ENCODE data around the gene NRG2. TPM values are rescaled to one million over a fixed set of nuclear protein-coding genes. Genes with fewer than 3 reads are reported as not detected.

The NRG2 gene
- total and polyA plus RNA-seq, 2 donors: 1.4 to 5.1 TPM

DNA sequence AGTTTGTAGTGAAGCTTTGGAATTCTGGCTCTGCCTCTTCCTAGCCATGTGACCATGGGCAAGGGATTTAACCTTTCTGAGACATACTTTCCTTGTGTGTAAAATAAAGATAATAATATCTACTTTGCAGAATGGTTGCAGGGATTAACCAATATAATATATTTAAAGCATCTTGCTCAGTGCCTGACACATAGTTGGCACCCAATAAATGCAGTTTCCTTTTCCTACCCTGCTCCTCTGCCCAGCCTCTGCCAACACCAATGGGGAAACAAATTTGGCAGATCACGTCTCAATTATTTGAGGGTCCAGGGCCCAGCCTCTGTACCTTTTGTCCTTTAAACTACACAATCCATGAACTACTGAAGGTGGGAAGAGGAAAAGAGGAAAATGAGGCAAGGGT lies 91.1 kb downstream of the NRG2 start:
- Histone ChIP-seq H3K4me3 (ENCODE audit: low read depth, low read length) (no peak overlapping the region), H3K36me3 (ENCODE audit: insufficient read depth) (no peaks in the 10 kb centered on the region), H3K4me1 (ENCODE audit: insufficient read depth) (no peaks in the 10 kb centered on the region), H3K27ac (ENCODE audit: low read depth) (no peak overlapping the region)
- DNase-seq (ENCODE audit: extremely low spot score): no peak
- WGBS: 65% methylated on average over 1 of the region's 1 CpG

DNA sequence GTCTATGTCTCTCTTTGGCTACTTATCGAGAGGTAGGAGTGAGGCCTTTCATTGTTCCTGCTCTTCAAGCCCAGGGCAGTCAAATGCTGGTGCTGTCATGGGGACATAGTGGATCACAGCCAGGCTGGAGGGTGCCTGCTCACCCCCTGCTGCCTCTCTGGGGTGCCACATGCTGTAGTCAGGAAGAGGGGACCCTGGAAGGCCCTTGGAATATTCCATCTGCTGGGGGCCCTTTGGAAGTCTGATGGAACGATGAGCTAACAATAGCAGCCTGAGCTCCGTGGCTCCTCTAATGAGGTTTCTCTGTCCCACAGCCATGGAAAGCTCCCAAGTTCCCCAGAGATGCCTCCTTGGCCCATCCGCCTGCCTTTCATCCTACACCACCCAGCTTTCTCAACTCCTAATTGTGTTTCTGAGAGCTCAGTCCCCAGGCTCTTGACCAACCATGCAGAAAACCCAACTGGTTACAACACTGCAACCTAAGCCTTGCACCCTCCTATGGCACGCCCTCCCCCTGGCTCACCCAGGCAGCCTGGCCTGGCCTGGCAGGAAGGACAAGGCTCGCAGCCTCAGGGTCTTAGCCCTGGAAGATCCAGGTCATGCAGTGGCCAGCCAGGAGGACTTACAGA lies 91.7 kb downstream of the NRG2 start:
- no peak for DNase-seq (ENCODE audit: extremely low spot score)

DNA sequence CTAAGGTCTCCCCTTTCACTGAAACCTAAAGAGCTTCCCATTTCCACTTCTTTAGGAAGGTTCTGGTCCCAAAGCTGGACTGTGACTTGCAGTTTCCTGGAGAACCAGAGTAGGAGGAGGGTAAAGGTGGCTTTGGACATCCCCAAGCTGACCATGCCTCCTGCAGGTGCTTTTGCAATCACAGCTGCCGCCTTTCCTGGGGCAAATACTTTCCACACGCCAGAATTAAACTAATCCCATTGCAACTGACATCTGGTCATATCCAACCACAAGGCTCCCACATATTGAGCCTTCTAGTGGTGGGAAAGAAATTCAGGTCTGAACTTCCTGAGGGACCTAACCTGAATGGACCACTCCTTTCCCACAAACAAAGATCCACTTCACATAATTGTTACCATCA lies 92.7 kb downstream of the NRG2 start:
- Histone ChIP-seq H3K4me3 (ENCODE audit: low read depth, low read length) (no peak overlapping the region), H3K4me1 (ENCODE audit: insufficient read depth) (no peaks in the 10 kb centered on the region), H3K36me3 (ENCODE audit: insufficient read depth) (no peaks in the 10 kb centered on the region), H3K27ac (ENCODE audit: low read depth) (no peak overlapping the region)
- WGBS: 94% methylated on average over 2 of the region's 2 CpGs
- DNase-seq (ENCODE audit: extremely low spot score): no peak

More for the DNA sequence above, 91.7 kb downstream of the NRG2 start:
- Histone ChIP-seq H3K4me1 (ENCODE audit: insufficient read depth) (no peaks in the 10 kb centered on the region), H3K4me3 (ENCODE audit: low read depth, low read length) (no peak overlapping the region), H3K36me3 (ENCODE audit: insufficient read depth) (no peaks in the 10 kb centered on the region), H3K27ac (ENCODE audit: low read depth) (no peak overlapping the region)
- 87% methylated on average over 6 of the region's 6 CpGs for WGBS

- no peak overlapping the region for H3K27ac ChIP-seq (ENCODE audit: low read depth)
- no peaks in the 10 kb centered on the region for H3K36me3 ChIP-seq (ENCODE audit: insufficient read depth)
- H3K4me3 ChIP-seq (ENCODE audit: low read depth, low read length): no peak overlapping the region
- DNase-seq (ENCODE audit: extremely low spot score): no peak
- whole genome bisulfite sequencing: 81% methylated on average over 1 of the region's 1 CpG
- no peaks in the 10 kb centered on the region for H3K4me1 ChIP-seq (ENCODE audit: insufficient read depth)
Measured at GRCh38 chr5:139949710-139950109, 93.4 kb downstream of the NRG2 start.

GRCh38 chr5:139947727-139948126 lies 95.4 kb downstream of the NRG2 start:
- no peak for DNase-seq (ENCODE audit: extremely low spot score)
- no peak overlapping the region for H3K27ac ChIP-seq (ENCODE audit: low read depth)
- H3K36me3 ChIP-seq (ENCODE audit: insufficient read depth): no peaks in the 10 kb centered on the region
- H3K4me1 ChIP-seq (ENCODE audit: insufficient read depth): no peaks in the 10 kb centered on the region
- H3K4me3 ChIP-seq (ENCODE audit: low read depth, low read length): no peak overlapping the region

DNA sequence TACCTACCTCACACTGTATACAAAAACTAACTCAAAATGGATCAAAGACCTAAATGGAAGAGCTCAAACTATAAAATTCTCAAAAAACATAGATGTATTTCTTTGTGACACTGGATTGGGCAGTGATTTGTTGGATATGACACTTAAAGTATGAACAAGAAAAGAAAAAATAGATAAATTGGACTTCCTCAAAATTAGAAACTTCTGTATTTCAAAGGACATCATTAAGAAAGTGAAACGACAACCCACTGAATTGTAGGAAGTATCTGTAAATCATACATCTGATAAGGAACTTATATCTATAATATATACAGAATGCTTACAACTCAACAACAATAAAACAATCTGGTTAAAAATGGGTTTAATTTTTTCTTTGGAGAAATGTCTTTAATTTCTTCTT lies 96.7 kb downstream of the NRG2 start:
- DNase-seq (ENCODE audit: extremely low spot score): no peak
- H3K27ac ChIP-seq (ENCODE audit: low read depth): no peak overlapping the region
- H3K4me1 ChIP-seq (ENCODE audit: insufficient read depth): no peaks in the 10 kb centered on the region
- H3K36me3 ChIP-seq (ENCODE audit: insufficient read depth): no peaks in the 10 kb centered on the region
- no peak overlapping the region for H3K4me3 ChIP-seq (ENCODE audit: low read depth, low read length)
- 44% methylated on average over 1 of the region's 1 CpG for WGBS

- Histone ChIP-seq H3K27ac (ENCODE audit: low read depth) (no peak overlapping the region), H3K4me1 (ENCODE audit: insufficient read depth) (no peaks in the 10 kb centered on the region), H3K4me3 (ENCODE audit: low read depth, low read length) (no peak overlapping the region), H3K36me3 (ENCODE audit: insufficient read depth) (no peaks in the 10 kb centered on the region)
- DNase-seq (ENCODE audit: extremely low spot score): no peak
- WGBS: 83% methylated on average over 3 of the region's 3 CpGs
Measured at GRCh38 chr5:139946006-139946405, 97.1 kb downstream of the NRG2 start.

DNA sequence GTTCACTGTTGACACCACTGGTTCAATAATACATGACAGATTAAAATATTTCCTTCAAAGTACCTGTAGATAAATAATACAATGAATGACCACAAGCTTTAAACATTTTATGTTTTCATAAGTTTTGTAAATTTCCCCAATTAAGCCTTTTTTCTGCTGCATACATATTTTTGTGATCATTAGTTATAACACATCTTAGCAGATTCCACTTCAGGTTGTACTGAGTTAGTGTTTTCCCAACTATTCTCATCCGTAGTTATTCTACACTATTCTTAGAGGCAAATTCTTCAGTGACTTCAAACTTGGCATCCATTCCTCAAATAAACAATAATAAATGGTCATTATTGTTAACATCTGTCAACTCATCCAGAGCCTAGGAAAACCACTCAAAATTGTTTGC lies 100.9 kb downstream of the NRG2 start:
- DNase-seq (ENCODE audit: extremely low spot score): no peak
- Histone ChIP-seq H3K27ac (ENCODE audit: low read depth) (no peak overlapping the region), H3K36me3 (ENCODE audit: insufficient read depth) (no peaks in the 10 kb centered on the region), H3K4me1 (ENCODE audit: insufficient read depth) (no peaks in the 10 kb centered on the region), H3K4me3 (ENCODE audit: low read depth, low read length) (no peak overlapping the region)
- WGBS: 50% methylated on average over 1 of the region's 1 CpG

DNA sequence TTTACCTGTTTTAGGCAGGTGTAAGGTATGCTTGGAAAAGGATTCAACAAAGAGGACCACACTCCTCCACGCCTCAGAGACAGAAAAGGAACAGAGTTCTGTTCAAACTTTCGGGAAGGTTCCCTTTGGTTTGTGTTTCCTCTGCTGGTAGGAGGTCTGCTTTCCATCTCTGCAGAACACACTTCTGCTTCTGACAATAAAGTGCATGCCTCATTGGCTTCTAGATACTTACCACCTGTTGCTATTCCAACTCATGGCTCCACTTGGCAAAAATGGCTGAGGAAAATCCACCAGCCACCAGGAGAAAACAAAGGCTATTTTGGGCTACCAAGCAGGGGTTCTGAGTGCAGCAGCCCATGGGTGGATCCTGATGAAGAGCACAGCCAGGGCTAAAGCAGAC lies 112.7 kb downstream of the NRG2 start:
- DNase-seq (ENCODE audit: extremely low spot score): no peak
- Histone ChIP-seq H3K4me3 (ENCODE audit: low read depth, low read length) (no peak overlapping the region), H3K27ac (ENCODE audit: low read depth) (no peak overlapping the region), H3K36me3 (ENCODE audit: insufficient read depth) (no peaks in the 10 kb centered on the region), H3K4me1 (ENCODE audit: insufficient read depth) (no peaks in the 10 kb centered on the region)
- WGBS: 77% methylated on average over 2 of the region's 2 CpGs

DNA sequence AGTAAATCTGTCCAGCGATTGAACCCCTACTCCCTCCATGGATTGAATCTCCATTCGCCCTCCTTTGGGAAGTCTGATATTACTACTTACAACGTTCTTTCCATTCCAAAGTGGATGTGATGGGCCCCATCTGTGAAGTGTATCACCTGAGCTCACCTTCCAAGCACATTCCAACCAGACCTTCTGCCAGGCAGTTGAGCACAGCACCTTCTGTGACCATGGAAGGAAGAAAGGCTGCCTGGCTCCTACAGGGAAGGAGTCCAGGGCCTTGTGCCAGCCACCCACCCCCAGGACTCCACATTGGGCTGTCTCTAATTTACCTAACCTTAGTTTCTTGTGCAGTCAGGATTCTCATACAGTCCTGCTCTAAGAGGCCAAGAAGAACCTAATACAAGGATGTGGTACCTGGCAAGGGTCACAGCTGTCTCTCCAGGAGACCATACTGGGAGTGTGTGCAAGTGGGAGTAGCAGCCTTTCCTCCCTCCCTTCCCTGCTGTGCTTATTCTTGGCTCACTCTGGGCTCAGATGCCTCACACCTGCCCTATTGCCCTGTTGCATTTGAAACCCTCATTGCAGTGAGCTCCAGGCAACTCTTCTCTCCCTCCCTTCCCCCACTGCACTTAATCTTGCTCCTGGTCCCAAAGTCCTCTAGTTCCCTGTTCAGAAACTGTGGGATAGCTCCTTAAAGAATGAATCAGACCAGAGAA lies 116.1 kb downstream of the NRG2 start:
- Histone ChIP-seq H3K4me3 (ENCODE audit: low read depth, low read length) (no peak overlapping the region), H3K4me1 (ENCODE audit: insufficient read depth) (no peaks in the 10 kb centered on the region), H3K27ac (ENCODE audit: low read depth) (no peak overlapping the region), H3K36me3 (ENCODE audit: insufficient read depth) (no peaks in the 10 kb centered on the region)
- no peak for DNase-seq (ENCODE audit: extremely low spot score)
- WGBS: 90% methylated on average over 3 of the region's 3 CpGs

DNA sequence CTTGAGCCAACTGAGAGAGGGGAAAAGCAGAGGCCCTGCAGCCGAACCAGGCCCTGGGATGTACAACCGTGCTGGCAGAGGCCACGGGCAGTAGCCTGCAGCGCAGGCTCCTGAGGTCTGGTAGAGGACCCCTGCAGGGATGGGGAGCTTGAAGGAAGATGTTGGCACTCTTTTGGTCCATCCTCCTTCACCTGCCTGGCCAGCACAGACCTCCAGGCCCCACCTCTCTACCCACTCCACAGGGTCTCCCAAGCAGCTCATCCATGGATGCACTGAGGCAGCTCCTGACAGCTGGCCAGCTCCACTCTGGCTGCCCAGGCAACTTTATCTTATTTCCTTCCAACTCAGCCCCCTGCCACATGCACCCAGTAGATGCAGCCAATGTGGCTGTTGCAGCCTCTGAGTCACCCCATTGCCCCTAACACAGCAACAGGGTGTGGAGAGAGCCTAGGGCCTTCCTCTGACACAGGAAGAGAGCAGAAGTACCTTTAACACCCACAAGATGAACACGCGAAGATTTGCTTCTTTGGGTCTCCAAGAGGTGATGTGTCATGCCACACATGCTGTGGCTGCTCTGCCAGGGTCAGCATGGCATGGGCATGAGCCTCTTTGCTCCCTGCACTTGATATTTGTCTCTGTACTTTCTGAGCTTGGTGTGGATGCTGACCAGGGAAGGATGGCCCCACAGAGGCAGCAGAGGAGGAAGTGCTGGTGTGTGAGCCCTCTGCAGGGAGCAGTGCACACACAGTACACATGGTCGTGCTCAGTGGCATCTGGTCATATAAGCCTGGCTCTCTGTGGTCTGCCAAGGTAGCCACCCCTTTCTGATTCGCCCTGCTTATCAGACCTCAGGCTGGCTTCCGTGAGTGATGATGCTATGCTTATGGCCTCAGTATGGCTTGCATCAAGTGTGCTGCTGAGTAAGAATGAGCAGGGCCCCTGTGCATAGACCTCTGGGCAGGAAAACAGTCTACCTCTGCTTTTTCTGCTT lies 117.2 kb downstream of the NRG2 start:
- DNase-seq (ENCODE audit: extremely low spot score): no peak
- Histone ChIP-seq H3K27ac (ENCODE audit: low read depth) (no peak overlapping the region), H3K36me3 (ENCODE audit: insufficient read depth) (no peaks in the 10 kb centered on the region), H3K4me1 (ENCODE audit: insufficient read depth) (no peaks in the 10 kb centered on the region), H3K4me3 (ENCODE audit: low read depth, low read length) (no peak overlapping the region)
- WGBS: 84% methylated on average over 9 of the region's 9 CpGs

DNA sequence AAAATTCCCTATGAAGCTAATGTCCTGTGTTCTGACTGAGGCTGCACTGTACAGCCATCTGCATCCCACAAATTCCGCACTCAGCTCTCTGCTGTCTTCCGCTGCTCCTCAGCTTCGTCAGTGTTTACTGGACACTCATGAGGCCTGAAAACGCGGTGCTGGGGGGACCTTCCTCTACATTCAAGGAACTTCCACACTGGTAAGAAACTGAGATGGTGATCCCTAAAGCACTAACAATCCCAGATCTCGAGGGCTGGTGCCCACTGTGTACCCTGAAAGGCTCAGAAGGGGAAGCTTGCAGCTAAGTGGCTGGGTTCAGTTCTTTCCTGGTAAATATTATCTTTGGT lies 117.9 kb downstream of the NRG2 start:
- no peak overlapping the region for H3K27ac ChIP-seq (ENCODE audit: low read depth)
- WGBS: 93% methylated on average over 6 of the region's 6 CpGs
- no peak overlapping the region for H3K4me3 ChIP-seq (ENCODE audit: low read depth, low read length)
- DNase-seq (ENCODE audit: extremely low spot score): no peak
- H3K4me1 ChIP-seq (ENCODE audit: insufficient read depth): no peaks in the 10 kb centered on the region
- no peaks in the 10 kb centered on the region for H3K36me3 ChIP-seq (ENCODE audit: insufficient read depth)

DNA sequence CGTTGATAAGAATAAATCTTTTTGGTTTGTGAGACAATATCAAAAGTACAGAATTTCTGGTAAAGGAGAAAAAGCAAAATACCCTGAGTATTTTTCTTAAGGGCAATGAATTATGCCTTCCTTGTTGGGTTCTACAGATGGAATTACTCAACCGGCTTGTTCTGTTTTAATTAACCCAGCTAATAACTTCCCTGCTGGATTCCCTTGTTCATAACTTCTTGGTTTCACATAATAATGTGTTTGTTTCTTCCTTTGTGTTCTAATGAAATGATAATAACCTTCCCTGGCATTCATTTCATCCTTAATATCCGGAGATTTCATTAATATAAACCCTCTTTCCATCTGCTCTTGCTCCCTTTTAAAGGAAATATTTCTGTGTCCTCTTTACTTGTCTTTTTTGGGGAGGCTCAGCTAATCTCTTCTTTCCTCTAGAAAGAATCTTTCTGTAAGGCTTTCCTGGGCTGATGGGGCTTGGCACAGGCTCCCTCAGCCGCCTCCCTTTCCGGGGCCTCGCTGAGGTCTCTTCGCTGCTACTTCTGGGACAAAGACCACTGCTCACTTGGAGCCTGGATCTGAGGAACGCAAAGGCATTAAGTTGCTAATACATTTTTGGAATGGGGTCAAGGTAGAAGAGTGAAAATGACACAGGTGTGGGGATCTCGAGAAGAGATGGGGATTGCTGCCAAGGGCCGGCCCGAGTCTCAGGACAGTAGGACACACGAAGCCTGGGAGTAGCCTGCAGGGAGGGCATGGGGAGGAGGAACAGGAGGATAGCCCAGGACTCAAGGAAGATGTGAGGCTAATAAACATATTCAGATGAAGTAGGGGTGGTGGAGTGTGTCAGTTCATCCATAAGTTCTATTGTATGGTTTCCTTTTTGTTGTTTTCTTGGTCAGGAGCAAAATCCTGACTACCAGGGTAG lies 118.5 kb downstream of the NRG2 start:
- H3K4me3 ChIP-seq (ENCODE audit: low read depth, low read length): no peak overlapping the region
- DNase-seq (ENCODE audit: extremely low spot score): no peak
- H3K4me1 ChIP-seq (ENCODE audit: insufficient read depth): no peaks in the 10 kb centered on the region
- no peak overlapping the region for H3K27ac ChIP-seq (ENCODE audit: low read depth)
- WGBS: 53% methylated on average over 12 of the region's 12 CpGs
- no peaks in the 10 kb centered on the region for H3K36me3 ChIP-seq (ENCODE audit: insufficient read depth)

All from urinary bladder (tissue), 4 donors.